Gastrocnemius medialis (tissue), 4 donors: ENCODE data around the gene IFNL4.

Source experiments
- POLR2A ChIP-seq, 2 donors: fragments of 450-650 bp; IDR thresholded peaks; one replicate each; pipeline ENCODE4 v1.6.1; 2017; ENCODE audit warnings: antibody characterized with exemption in 2 of 2, mild to moderate bottlenecking in 2 of 2, moderate library complexity in 2 of 2
- TF ChIP-seq, protein P1 (sequence below), 5 experiments: fragments of 450-650 bp in 3 of 5; fragments of 200-600 bp in 2 of 5; sonication (generic) in 2 of 5; IDR thresholded peaks in 4 of 5; conservative IDR thresholded peaks in 1 of 5; 1 replicate in 4 of 5; 2 replicates in 1 of 5; pipeline ENCODE4 v1.5.1; 2016 to 2019; ENCODE audit warnings: antibody characterized with exemption in 5 of 5, mild to moderate bottlenecking in 3 of 5, moderate library complexity in 3 of 5

DNA sequence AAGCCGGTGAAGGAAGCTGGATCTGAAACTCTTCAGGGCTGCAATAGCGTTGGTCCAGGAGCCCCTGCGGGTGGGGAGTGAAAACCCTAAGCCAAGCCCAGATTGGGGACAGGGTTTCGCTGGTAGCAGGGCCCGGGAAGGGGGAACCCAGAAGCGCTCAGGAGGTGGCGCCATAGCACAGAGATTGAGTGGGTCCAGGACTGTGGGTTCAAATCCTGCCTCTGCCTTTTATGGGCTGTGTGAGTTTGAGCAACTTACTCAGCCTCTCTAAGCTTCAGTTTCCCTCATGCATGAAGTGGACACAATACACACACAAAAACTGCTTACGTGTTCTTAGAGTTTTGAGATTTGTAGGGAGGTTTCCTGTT is 36.3 kb downstream of the IFNL4 start:
- TF ChIP-seq, protein P1, sequence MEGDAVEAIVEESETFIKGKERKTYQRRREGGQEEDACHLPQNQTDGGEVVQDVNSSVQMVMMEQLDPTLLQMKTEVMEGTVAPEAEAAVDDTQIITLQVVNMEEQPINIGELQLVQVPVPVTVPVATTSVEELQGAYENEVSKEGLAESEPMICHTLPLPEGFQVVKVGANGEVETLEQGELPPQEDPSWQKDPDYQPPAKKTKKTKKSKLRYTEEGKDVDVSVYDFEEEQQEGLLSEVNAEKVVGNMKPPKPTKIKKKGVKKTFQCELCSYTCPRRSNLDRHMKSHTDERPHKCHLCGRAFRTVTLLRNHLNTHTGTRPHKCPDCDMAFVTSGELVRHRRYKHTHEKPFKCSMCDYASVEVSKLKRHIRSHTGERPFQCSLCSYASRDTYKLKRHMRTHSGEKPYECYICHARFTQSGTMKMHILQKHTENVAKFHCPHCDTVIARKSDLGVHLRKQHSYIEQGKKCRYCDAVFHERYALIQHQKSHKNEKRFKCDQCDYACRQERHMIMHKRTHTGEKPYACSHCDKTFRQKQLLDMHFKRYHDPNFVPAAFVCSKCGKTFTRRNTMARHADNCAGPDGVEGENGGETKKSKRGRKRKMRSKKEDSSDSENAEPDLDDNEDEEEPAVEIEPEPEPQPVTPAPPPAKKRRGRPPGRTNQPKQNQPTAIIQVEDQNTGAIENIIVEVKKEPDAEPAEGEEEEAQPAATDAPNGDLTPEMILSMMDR (IDR thresholded peaks at IDR 0.05 in 4 of 5, conservative IDR thresholded peaks at IDR 0.05 in 1 of 5): no peak
- no peak for TF ChIP-seq POLR2A (IDR thresholded peaks at IDR 0.05)
